T-cell (primary cell): Measurements from ENCODE around the gene MAGEA9B. TPM values are rescaled to one million over a fixed set of nuclear protein-coding genes. Genes with fewer than 3 reads are reported as not detected.
A peak's percentile ranks its signal among the peaks of the same experiment; 100 is the strongest.
"Not testable (repeated sequence)": the region's sequence is repeated elsewhere in the genome, so short reads cannot be mapped to it uniquely, and the experiment has no call there.

Experiments used
- ATAC-seq, 4 experiments: fragments of 200-7000 bp in 3 of 4; fragments of 150-1000 bp in 1 of 4; cut with Tn5 transposase; replicated peaks in 1 of 4; 1 replicate in 3 of 4; 2 replicates in 1 of 4; pipeline ENCODE4 v1.10.0; 2021; ENCODE audit warnings: moderate library complexity in 3 of 4, mild to moderate bottlenecking in 2 of 4, moderate number of reproducible peaks in 1 of 4
- CTCF ChIA-PET, 2 donors: fragments of 300-600 bp; sonication (Branson Sonifier 250); formaldehyde crosslinking; loops; one replicate each; lab custom pipeline; 2022; ENCODE audit warnings: antibody characterized with exemption in 2 of 2; lab: Charles Lee
- POLR2A ChIA-PET, 2 donors: fragments of 300-600 bp; sonication (Branson Sonifier 250); formaldehyde crosslinking; loops; one replicate each; lab custom pipeline; 2022; ENCODE audit warnings: antibody characterized with exemption in 2 of 2; lab: Charles Lee
- DNase-seq, 35 experiments: peaks; one replicate each; pipeline versions ENCODE4 v3.0.0 to v3.0.0-alpha.2; 2013 to 2023
- H3K27ac ChIP-seq: one replicate; pipeline ENCODE4 v1.5.1; 2013; ENCODE audit warnings: low read length
- H3K27me3 ChIP-seq, 2 experiments: replicated peaks in 1 of 2; 1 replicate in 1 of 2; 2 replicates in 1 of 2; pipeline versions ENCODE4 v1.6.1 to v1.7.0; 2013; ENCODE audit warnings: low read length in 1 of 2, mixed read lengths in 1 of 2; ENCODE audit not compliant: control insufficient read depth in 2 of 2, insufficient read depth in 2 of 2; ENCODE audit errors: extremely low read depth in 1 of 2
- H3K36me3 ChIP-seq, 2 donors: 1 replicate in 1 of 2; 2 replicates in 1 of 2; pipeline versions ENCODE4 v1.6.1 to v1.7.0; 2013; ENCODE audit warnings: low read length in 1 of 2; ENCODE audit not compliant: control insufficient read depth in 2 of 2, insufficient read depth in 1 of 2; ENCODE audit errors: extremely low read depth in 1 of 2
- H3K4me1 ChIP-seq, 2 experiments: 1 replicate in 1 of 2; 2 replicates in 1 of 2; pipeline versions ENCODE4 v1.6.1 to v1.7.0; 2013; ENCODE audit warnings: low read length in 2 of 2, mixed read lengths in 1 of 2; ENCODE audit not compliant: insufficient read depth in 2 of 2, control insufficient read depth in 1 of 2; ENCODE audit errors: extremely low read depth in 1 of 2
- H3K4me3 ChIP-seq, 2 donors: 1 replicate in 1 of 2; 2 replicates in 1 of 2; pipeline versions ENCODE4 v1.5.1 to v1.7.0; 2013; ENCODE audit warnings: mild to moderate bottlenecking in 2 of 2, low read length in 1 of 2, moderate library complexity in 1 of 2; ENCODE audit not compliant: control insufficient read depth in 1 of 2; ENCODE audit errors: extremely low read depth in 1 of 2
- H3K9me3 ChIP-seq: 2 replicates; pipeline ENCODE4 v1.7.0; 2013
- H3K27ac Mint-ChIP-seq, 2 donors: one replicate each; pipeline ENCODE4 v1.8.0; 2020 to 2021; ENCODE audit warnings: mild to moderate bottlenecking in 2 of 2, mixed read lengths in 2 of 2
- H3K27me3 Mint-ChIP-seq, 2 donors: one replicate each; pipeline ENCODE4 v1.8.0; 2021 to 2022; ENCODE audit warnings: mixed read lengths in 2 of 2
- H3K36me3 Mint-ChIP-seq: one replicate; pipeline ENCODE4 v1.8.0; 2021; ENCODE audit warnings: mixed read lengths
- H3K4me1 Mint-ChIP-seq, 3 donors: one replicate each; pipeline ENCODE4 v1.8.0; 2020 to 2022; ENCODE audit warnings: mixed read lengths in 3 of 3, mild to moderate bottlenecking in 1 of 3
- H3K4me3 Mint-ChIP-seq, 3 donors: one replicate each; pipeline ENCODE4 v1.8.0; 2020 to 2022; ENCODE audit warnings: mild to moderate bottlenecking in 3 of 3, mixed read lengths in 3 of 3, moderate library complexity in 3 of 3
- H3K9me3 Mint-ChIP-seq, 3 donors: one replicate each; pipeline ENCODE4 v1.8.0; 2020 to 2022; ENCODE audit warnings: mixed read lengths in 3 of 3
- WGBS: methylation state at CpG from one replicate; pipeline ENCODE4 v1.1.5; 2013; ENCODE audit warnings: missing lambda C conversion rate; ENCODE audit not compliant: insufficient coverage; 5-methylcytosine and 5-hydroxymethylcytosine counted together
- total RNA-seq, 35 experiments: library from RNA in 6 of 35; stranded (reverse) in 6 of 35; fragments of 120-200 nt in 1 of 35; gene quantifications; one replicate each; pipeline versions ENCODE4 v1.2.1 to v1.2.4 and lab custom pipeline; 2013 to 2026

MAGEA9B gene
- total RNA-seq, 5 donors from 2014 or later (not counting 1 experiment from before 2014, with no cell fraction given): not detected

DNA sequence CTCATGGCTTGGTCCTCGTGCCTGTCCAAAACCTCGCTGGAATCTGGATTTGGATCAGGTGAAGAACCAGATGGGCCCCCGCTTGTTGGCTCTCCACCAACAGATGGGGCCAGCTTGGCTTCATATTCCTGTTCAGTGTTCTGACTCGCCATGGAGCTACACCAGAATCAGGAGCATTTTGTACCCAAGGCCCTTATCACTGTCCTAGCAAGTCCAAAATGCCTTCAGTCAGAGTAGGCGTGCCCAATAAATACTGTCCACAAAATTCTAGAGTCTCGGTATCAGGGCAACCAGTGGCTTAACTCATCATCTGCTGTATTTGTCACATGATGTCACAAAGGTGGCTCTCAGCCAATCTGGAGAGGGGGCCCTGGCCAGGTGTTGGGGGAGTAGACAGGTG lies 37.6 kb downstream of the MAGEA9B start, which contains the start of gene HSFX3:
HSFX3 (minus strand) TSS at position 224 of the 400 bp plus-strand sequence; CDS start at position 152, 72 bp downstream.
- H3K4me3 ChIP-seq, H3K36me3 Mint-ChIP-seq, H3K27me3 Mint-ChIP-seq, H3K27ac Mint-ChIP-seq, H3K9me3 Mint-ChIP-seq, CTCF ChIA-PET, POLR2A ChIA-PET, ATAC-seq, H3K9me3 ChIP-seq, H3K27ac ChIP-seq, H3K4me3 Mint-ChIP-seq, H3K4me1 ChIP-seq, DNase-seq, H3K4me1 Mint-ChIP-seq, H3K27me3 ChIP-seq, H3K36me3 ChIP-seq: not testable (repeated sequence)
- no CpG with 5 or more reads among the region's 6 CpGs for WGBS

DNA sequence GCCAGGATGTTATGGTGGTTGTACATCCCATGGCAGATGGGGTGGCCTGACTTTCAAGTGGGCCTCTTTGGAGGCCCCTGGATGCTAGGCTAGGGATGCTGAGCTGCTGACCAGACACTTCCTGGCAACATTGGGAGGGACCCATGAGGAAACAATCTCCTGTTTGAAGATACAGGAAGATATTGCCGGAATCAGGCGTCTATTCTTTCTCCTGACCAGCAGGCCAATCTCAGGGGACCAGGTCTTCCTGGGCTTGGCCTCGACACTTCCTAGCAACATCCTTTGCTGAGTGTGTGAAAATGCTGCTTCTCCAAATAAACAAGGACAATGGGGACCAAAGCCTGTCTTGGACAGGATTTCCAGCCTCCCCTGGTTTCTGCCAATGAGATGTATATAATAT lies 39.5 kb downstream of the MAGEA9B start:
- CTCF ChIA-PET: not testable (repeated sequence)

DNA sequence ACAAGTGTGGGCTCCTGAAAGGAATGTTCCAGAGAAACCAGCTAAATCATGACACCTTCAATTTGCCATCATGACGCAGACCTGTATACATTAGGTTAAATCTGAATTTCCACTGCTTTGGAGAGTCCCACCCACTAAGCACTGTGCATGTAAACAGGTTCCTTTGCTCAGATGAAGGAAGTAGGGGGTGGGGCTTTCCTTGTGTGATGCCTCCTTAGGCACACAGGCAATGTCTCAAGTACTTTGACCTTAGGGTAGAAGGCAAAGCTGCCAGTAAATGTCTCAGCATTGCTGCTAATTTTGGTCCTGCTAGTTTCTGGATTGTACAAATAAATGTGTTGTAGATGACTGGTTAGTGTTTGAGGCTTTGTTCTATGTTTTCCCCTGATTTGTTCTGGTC lies 40.3 kb downstream of the MAGEA9B start:
- H3K27me3 ChIP-seq, H3K9me3 ChIP-seq, H3K27ac ChIP-seq, H3K9me3 Mint-ChIP-seq, H3K36me3 ChIP-seq, H3K27me3 Mint-ChIP-seq, H3K36me3 Mint-ChIP-seq, H3K4me3 Mint-ChIP-seq, CTCF ChIA-PET, H3K4me3 ChIP-seq, POLR2A ChIA-PET, H3K4me1 Mint-ChIP-seq, H3K4me1 ChIP-seq, H3K27ac Mint-ChIP-seq, DNase-seq: not testable (repeated sequence)
- peak in 1 of 4 experiments; percentile 43 for ATAC-seq
- WGBS: no CpG with 5 or more reads among the region's 1 CpG

More for the DNA sequence above, 39.5 kb downstream of the MAGEA9B start:
- H3K36me3 Mint-ChIP-seq, H3K4me1 Mint-ChIP-seq, H3K27ac ChIP-seq, H3K4me1 ChIP-seq, H3K27me3 ChIP-seq, H3K9me3 ChIP-seq, H3K27me3 Mint-ChIP-seq, POLR2A ChIA-PET, ATAC-seq, H3K27ac Mint-ChIP-seq, H3K36me3 ChIP-seq, DNase-seq, H3K9me3 Mint-ChIP-seq, H3K4me3 ChIP-seq, H3K4me3 Mint-ChIP-seq: not testable (repeated sequence)
- WGBS: no CpG with 5 or more reads among the region's 3 CpGs

DNA sequence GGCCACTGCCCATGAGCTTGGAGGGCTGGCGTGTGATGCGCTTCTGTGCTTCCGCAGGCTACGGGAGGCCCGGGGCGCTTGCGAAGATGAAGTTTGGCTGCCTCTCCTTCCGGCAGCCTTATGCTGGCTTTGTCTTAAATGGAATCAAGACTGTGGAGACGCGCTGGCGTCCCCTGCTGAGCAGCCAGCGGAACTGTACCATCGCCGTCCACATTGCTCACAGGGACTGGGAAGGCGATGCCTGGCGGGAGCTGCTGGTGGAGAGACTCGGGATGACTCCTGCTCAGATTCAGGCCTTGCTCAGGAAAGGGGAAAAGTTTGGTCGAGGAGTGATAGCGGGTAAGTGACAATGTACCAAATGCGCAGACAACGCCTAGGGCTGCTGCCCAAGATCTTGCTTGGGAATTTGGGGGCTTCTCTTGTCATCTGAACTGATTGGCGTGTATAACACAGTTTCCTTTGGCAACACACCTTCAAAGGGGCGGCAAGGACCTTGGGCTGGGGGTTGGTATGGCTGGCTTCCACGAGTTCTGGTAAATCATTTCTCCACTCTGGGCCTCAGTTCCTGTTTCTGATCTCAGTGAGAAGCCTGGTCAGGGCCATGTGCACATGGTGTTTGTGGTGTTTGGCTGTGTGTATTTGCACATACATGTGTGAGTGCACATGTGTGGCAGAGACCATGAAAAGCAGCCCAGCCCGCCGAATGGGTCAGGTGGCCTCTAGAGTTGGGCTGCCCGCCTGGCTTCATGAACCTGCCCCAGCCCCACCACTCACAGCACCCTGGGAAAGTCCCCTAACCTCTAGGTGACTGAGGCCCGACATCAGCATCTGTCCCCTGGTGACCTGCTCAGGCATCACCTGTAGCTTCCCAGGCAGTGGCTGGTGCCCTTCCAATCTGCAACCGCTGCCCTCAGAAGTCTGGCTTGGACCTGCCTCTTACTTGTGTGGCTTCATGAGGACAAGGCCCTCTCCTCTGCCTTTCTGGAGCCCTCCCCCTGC lies 41.4 kb downstream of the MAGEA9B start:
- ATAC-seq, H3K36me3 Mint-ChIP-seq, H3K36me3 ChIP-seq, POLR2A ChIA-PET, H3K4me3 Mint-ChIP-seq, H3K4me3 ChIP-seq, CTCF ChIA-PET, H3K27ac ChIP-seq, H3K27me3 ChIP-seq, H3K9me3 ChIP-seq, H3K27me3 Mint-ChIP-seq, H3K4me1 Mint-ChIP-seq, H3K9me3 Mint-ChIP-seq: not testable (repeated sequence)
- peak in 2 of 35 experiments; percentile 12 to 31 for DNase-seq
- H3K27ac Mint-ChIP-seq: peak overlapping the region in 1 of 2 donors; percentile 48
- peaks cover 3 to 11% of the 10 kb centered on the region in 2 experiments for H3K4me1 ChIP-seq
- WGBS: no CpG with 5 or more reads among the region's 29 CpGs

DNA sequence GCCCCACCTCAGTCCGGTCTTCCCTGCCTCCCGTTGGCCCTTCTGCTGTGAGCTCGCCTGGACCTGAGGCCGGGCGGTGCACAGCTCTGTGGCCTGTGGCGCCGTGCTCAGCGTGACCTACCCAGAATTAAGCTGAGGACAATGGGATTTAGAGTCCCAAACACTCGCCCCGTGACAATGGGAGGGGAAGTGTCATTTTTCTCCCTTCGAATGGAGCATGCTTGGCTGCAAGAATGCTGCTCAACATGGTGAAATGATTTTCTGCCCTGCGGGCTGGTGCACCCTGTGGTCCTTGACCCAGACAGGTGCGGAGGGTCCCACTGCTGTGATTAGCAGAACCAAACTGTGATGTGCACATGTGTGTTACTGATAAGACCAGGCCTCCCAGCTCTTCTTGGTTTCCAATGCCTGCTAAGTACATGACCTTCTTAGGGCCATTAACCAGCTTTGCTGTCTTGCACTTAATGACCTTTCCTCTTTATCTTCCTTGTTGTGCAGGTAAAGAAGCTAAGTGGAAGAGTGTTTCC lies 45.7 kb downstream of the MAGEA9B start:
- ChIA-PET CTCF (interaction anchor here in 1 of 2 donors (0.7 to 0.9 kb wide), 2 partner anchors 14 to 29 kb away, joined by 3 to 4 read pairs; no protein-coding TSS in a partner anchor), POLR2A (interaction anchor here (0.5 to 3.7 kb wide), 7 partner anchors 17 to 397 kb away, joined by 3 to 111 read pairs (median 10); partner anchors contain the start of genes EOLA2 (in 1 of the 2) and IDS (in 1 of the 2))
- WGBS: 7% methylated on average over 8 of the region's 13 CpGs
- H3K9me3 ChIP-seq: no peaks in the 10 kb centered on the region
- H3K27ac Mint-ChIP-seq: peak overlapping the region; percentile 96 to 100
- H3K36me3 Mint-ChIP-seq: no peaks in the 10 kb centered on the region
- DNase-seq (no peak), ATAC-seq (no peak)
- peak overlapping the region; percentile 76 to 97 (median 80) for H3K4me3 Mint-ChIP-seq
- peak overlapping the region; percentile 100 for H3K27ac ChIP-seq
- peak overlapping the region; percentile 76 to 91 for H3K4me3 ChIP-seq
- no peaks in the 10 kb centered on the region for H3K27me3 Mint-ChIP-seq
- peaks cover 0 to 10% (median 8%) of the 10 kb centered on the region in 3 donors for H3K4me1 Mint-ChIP-seq
- H3K36me3 ChIP-seq: no peaks in the 10 kb centered on the region
- no peaks in the 10 kb centered on the region for H3K27me3 ChIP-seq
- H3K4me1 ChIP-seq: peaks cover 3 to 16% of the 10 kb centered on the region in 2 experiments
- no peaks in the 10 kb centered on the region for H3K9me3 Mint-ChIP-seq
